Measurements from ENCODE around the gene MED13L.

Gene MED13L

DNA sequence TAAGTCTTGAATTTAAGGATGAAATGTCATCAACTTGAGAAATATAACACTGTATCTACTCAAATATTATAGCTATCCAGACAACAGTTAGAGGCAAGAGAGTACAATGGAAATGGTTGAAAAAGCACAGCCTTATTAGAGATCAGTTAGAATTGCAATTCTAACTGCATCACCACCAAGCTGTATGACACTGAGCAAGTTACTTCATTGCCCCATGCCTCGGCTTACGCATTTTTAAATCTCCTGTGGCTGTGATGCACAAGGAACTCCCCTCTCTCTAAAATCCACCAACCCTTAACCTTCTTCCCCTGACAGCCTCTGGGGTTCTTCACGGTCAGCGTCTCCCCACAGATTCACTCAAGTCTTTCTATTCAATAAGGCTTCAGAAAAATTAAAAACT is 75.1 kb downstream of the MED13L start:
- TF ChIP-seq, protein P1, sequence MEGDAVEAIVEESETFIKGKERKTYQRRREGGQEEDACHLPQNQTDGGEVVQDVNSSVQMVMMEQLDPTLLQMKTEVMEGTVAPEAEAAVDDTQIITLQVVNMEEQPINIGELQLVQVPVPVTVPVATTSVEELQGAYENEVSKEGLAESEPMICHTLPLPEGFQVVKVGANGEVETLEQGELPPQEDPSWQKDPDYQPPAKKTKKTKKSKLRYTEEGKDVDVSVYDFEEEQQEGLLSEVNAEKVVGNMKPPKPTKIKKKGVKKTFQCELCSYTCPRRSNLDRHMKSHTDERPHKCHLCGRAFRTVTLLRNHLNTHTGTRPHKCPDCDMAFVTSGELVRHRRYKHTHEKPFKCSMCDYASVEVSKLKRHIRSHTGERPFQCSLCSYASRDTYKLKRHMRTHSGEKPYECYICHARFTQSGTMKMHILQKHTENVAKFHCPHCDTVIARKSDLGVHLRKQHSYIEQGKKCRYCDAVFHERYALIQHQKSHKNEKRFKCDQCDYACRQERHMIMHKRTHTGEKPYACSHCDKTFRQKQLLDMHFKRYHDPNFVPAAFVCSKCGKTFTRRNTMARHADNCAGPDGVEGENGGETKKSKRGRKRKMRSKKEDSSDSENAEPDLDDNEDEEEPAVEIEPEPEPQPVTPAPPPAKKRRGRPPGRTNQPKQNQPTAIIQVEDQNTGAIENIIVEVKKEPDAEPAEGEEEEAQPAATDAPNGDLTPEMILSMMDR (IDR thresholded peaks at IDR 0.05; ENCODE audit: extremely low read depth, missing control alignments): no peak
- no peak for DNase-seq (ENCODE audit: low spot score)

DNA sequence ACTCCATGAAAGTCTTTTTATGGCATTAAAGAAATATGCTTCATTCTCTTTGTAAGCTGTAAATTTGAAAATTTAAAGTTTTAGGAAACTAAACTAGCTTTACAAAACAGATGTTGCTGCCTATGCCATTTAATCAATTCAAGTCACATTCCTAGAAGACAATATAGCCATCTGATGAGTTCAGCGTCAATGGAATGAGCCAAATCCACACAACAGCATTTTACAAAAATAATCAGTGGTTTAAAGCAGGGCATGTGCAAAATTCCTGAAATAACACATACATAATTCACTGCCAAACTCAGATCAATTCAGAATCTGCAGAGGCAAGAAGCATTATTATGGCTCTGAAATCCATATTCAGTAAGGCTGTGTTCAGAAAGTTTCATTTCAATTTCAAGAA is 75.6 kb downstream of the MED13L start:
- TF ChIP-seq, protein P1 (IDR thresholded peaks at IDR 0.05; ENCODE audit: extremely low read depth, missing control alignments): no peak
- no peak for DNase-seq (ENCODE audit: low spot score)

DNA sequence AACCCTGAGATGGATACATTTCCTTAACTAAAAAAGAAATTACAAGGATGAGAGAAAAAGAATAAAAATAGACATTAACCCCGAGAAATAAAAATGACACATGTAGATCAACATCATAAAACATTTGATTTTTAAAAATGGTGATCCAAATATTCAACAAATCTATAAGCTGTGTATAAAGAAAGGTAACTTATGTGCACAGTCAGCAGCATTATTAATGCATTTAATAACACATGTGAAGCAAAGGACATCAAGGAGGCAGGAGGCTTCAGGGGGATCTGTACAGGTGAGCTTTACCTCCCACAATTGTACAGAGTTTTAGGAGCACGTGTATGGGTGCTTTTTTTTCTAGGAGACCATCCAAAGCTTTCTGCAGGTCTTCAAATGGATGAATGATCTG is 76.1 kb downstream of the MED13L start:
- TF ChIP-seq, protein P1 (IDR thresholded peaks at IDR 0.05; ENCODE audit: extremely low read depth, missing control alignments): no peak
- DNase-seq (ENCODE audit: low spot score): no peak

DNA sequence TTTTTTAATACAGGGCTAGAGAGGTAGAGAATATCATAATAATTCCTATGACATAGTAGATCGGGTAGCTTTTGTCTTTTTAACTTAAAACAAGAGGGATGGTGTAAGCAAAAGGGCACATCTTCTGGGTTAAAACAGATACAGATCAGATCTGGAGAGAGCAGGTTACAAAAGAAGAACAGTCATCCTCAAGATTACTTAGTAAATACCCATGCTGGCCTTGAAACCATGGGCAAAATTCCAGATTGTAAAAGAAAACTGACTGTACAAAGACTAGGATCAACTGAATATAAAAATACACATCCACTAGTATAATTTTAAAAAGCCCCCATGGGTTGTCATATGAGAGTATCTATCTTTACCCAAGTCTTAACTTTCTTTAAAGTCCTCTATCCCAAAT is 76.7 kb downstream of the MED13L start:
- TF ChIP-seq, protein P1 (IDR thresholded peaks at IDR 0.05; ENCODE audit: extremely low read depth, missing control alignments): no peak
- no peak for DNase-seq (ENCODE audit: low spot score)

DNA sequence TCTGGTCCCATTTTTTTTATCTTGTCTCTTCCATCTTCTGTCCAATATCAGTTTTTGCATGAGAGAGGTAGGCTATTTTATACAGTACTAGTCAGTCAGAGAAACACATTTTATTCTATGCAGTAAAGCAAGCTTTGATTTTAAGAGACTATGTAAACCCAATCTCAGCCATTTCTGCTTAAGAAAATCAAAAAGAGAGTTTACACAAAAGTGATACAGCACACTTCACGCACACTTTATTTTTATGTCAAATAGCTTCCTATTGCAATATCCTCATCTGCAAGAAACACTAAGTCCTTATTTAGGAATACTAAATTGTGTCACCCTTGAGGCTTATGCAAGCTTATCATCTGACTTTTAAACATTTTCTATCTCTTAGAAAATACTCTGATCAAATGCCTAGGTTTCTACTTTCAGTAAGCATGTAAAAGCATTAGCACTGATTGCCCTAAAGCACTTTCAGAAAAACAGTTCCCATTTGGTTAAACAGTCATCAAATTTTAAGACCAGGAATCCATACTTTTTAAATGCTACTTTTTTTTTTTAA is 78.3 kb downstream of the MED13L start:
- no peak for DNase-seq (ENCODE audit: low spot score)

DNA sequence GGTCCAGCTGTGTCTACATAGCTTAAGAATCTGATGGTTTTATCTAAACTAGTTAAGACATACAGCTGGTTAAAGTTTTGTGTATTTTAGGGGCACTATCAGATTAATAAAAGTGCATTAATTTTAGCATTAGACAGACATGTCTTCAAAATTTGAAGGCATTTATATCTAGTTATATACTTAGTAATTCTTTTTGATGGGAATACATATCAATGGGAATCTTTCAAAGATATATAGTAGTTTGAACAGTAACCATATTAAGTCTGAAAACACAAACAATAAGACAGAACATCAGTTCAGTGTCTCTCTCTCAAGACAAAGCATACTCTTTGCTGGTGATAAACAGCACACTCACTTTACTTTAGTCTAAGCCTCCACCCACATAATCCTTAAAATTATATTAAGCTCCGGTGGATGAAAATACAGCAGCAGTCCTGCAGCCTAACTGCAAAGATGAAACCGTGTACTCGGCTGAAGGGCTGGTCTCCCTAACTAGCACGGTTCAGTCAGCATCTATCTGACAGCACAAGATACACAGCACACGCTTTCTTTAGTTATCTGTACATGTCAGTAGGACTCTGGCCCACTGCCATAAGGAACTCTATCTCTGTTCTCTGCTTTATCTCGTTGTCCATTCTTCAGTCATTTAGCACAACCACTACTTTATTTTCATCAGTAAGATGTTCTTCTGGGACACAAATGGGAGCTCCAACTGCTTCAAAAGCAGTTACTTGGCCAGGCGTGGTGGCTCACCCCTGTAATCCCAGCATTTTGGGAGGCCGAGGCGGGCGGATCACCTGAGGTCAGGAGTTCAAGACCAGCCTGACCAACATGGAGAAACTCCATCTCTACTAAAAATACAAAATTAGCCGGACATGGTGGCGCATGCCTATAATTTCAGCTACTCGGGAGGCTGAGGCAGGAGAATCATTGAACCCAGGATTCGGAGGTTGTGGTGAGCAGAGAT is 80.5 kb downstream of the MED13L start:
- DNase-seq (ENCODE audit: low spot score): no peak
- TF ChIP-seq, protein P1 (IDR thresholded peaks at IDR 0.05; ENCODE audit: extremely low read depth, missing control alignments): no peak

More for the DNA sequence above, 78.3 kb downstream of the MED13L start:
- TF ChIP-seq, protein P1 (IDR thresholded peaks at IDR 0.05; ENCODE audit: extremely low read depth, missing control alignments): no peak

DNA sequence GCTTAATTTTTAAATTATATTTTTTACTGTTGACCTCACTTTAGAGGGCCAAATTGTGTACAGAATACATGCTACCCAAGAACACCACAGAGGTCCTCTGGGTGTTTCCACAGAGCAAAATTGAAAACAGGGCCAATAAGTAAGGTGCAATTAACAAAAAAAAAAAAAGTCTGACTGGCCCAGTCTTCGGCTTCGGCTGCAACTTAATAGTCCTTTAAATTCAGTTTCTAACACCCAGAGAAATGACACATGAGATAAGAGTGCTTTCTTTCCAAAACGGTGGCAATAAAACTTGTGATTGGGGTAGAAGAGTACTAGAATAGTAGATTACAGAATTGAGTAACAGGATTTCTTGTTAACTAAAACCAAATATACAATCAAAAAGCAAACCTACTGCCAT is 81.3 kb downstream of the MED13L start:
- DNase-seq (ENCODE audit: low spot score): peak; percentile 6
- TF ChIP-seq, protein P1 (IDR thresholded peaks at IDR 0.05; ENCODE audit: extremely low read depth, missing control alignments): no peak

Data from GM20000 (cell line).